GM18498 (cell line): Measurements from ENCODE around the gene OTOGL.

Experiments used
- ATAC-seq: cut with Tn5 transposase; IDR thresholded peaks from one replicate; pipeline ENCODE4 v1.9.1; 2021; ENCODE audit warnings: mild to moderate bottlenecking, moderate library complexity; ENCODE audit not compliant: unreplicated experiment

OTOGL gene

GRCh38 chr12:80325167-80325959 is 226.0 kb downstream of the OTOGL start:
- ATAC-seq = no peak

DNA sequence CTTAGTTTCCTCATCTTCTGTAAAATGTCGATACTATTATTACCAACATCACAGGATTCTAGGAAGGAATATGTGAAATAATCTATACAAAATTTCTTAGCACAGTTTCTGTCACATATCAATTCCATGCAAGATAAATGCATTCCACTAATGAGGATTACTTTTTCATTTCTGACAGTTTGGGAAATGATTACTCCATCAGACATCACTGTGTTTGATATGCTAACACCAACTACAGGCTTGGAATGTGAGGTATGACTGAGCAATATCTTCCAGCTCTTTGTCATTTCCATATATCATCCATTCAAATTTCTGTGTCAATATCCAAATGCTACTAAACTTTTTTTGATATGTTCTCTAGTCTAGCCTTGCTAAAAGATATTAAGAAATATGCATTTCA is 233.5 kb downstream of the OTOGL start:
- ATAC-seq = no peak

DNA sequence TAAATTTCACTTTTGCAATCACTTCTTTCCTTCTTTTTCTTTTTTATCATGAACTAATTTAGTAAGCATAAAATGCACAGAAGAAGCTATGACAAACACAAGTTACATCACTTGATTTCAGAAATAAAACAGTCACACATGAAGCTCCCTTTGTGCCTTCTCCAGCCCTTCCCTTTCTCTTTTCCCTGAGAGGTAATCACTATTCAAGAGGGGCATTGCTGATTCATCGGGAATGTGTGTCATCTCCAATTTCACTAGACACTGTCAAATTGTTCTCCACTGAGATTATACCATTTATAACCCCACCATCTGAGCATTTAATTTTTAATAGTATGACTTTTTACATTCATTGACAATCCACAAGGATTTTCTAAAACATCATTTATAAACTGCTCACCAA is 253.1 kb downstream of the OTOGL start:
- no peak for ATAC-seq

DNA sequence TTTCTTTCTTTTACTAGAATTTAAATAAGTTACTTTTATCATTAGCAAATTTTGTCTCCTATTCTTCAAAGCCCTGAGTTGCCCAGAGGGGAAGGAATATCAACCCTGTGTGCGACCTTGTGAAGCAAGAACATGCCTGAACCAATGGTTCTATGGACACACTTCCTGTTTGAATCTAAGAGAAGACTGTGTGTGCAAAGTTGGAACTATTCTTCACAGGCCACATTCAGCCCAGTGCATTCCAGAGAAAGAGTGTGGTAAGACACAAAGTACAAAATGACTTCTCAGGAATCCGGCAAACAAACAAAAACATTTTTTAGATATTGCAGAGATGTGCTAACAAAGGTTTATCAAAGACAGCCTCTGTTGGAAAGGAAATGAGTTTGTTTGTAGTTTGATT is 253.9 kb downstream of the OTOGL start:
- no peak for ATAC-seq

DNA sequence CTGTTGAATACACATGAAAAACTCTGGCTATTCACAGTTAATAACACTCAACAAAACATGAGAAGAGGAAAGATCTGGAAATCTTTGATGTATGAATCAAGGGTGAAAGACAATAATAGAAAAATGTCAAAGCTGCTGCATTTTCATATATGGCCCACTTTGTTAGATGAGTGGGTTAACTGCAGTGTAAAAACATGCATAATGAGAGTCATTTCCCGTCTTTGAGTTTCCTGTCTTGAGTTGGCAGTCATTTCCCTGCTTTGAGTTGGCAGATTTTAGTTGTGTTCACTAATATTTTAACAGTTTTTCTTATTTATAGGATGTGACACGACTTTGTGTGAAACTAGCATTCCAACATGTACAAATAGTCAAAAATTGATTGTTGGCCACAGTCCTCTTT is 256.8 kb downstream of the OTOGL start:
- ATAC-seq = no peak

DNA sequence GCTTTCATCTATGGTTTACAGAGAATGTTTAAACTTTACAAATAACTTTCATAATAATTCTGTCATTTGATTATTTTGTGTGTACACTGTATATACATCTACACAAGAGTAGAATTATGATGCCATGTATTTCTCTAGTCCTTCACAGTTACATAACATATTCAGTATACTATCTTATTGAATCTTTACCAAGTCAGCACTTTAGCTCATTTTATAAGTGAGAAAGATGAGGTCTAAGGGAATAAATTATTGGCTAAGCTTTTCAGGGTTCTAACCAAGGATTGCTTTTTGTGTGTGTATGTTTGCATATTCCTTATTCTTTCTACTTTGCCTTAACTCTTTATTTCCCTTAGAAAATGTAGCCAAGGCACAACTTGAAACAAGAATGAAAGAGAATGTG is 260.4 kb downstream of the OTOGL start:
- no peak for ATAC-seq

DNA sequence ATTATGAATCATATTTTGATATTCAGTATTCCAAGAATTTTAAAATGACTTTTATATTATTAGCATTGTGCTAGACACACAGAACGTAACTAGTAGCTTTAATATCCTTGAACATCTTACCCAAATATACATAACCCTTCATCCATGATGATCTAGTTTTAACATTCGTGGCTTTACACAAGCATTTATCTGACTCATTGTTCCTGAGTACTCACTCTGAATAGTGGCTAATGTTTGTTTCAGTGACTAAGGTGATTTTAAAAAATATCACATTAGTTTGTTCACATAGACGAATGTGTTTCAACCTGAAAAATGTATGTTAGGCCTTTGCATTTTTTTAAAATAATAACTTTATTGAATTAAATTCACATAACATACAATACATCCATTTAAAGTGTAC is 264.7 kb downstream of the OTOGL start:
- no peak for ATAC-seq

GRCh38 chr12:80373666-80374065 is 274.3 kb downstream of the OTOGL start:
- ATAC-seq = no peak

DNA sequence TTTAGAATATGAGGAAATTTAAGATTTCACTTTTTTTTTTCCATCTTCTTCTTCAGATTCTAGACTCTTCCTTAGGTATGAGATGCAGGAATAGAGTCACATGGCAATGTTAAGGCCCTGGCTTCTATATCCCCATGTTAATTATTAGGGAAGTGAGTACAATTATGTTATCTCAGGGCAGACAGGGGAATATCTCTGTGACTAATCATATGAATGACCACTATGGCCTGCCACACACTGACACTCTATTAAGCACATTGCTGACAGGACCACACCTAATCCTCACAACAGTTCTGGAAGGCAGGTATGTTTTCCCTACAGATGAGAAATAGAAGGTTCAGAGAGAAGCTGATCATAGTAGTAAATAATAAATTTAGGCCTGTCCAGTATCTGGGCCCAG is 275.3 kb downstream of the OTOGL start:
- no peak for ATAC-seq

GRCh38 chr12:80377140-80377794 is 277.9 kb downstream of the OTOGL start:
- no peak for ATAC-seq

DNA sequence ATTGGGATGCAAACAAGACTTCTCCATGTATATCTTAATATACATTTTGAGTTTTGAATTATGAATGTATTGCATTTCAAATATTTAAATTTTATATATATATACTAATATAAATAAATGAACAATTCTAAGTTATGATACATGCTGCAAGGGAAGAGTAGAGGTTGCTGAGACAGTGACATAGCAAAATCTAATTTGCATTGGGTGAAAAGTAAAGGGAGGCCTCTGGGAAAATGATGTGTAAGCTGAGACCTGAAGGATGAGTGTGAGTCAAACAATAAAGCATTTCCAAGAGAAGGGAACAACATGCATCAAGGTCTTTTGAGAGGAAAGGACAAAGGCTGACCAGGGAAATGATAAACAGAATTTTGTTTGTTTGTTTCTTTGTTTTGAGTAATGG is 281.8 kb downstream of the OTOGL start:
- no peak for ATAC-seq

GRCh38 chr12:80382254-80382653 is 282.9 kb downstream of the OTOGL start:
- ATAC-seq = no peak

GRCh38 chr12:80400571-80400991 is 301.2 kb downstream of the OTOGL start:
- ATAC-seq = no peak

- ATAC-seq = no peak
Observed at GRCh38 chr12:80401191-80401590, 301.9 kb downstream of the OTOGL start.

GRCh38 chr12:80404629-80405028 is 305.3 kb downstream of the OTOGL start:
- ATAC-seq = no peak

GRCh38 chr12:80406253-80406652 is 306.9 kb downstream of the OTOGL start:
- no peak for ATAC-seq

DNA sequence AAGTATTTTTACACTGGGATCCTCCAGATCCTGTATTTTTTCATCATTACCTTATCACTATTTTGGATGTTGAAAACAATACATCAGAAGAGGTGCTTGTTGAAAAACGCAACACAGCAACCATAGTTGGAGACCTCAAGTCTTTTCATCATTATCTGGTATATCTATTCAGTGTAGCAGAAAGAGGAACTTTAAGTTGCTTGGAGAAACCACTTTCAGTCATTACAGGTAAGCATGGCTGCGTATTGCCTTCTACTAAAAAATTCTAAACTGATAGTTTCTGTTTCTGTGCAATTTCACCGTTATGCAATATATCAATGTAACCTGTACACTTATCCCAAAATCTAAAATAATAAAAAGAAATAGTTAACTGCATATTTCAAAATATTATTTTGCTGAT is 312.4 kb downstream of the OTOGL start:
- ATAC-seq = peak; percentile 50

DNA sequence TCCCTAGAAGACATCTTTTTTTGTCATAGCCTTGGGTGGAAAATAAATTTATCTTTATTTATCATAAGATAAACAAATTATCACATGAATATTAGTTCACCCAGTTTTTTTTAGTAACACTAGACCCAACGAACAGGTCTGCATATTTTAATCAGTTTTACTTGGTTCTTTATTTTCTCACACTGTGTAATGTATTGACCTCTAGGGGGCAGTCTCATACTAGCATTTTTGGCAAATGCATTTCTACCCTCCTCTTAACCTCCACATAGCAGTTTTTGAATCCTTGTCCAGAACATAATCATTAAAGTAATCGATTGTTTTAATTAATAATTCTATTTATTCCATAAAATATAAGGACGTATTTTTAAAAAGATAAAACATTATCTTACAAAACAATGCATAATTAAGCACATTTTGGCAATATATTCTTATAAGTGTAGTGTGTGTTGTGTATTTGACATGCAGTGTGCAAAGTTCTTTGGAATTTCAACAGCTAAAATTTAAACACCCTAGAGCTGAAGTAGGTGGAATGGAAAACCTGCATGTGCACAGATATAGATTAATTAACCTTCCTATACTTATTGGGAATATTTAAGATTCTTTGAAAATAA is 313.1 kb downstream of the OTOGL start:
- peak; percentile 79 for ATAC-seq

DNA sequence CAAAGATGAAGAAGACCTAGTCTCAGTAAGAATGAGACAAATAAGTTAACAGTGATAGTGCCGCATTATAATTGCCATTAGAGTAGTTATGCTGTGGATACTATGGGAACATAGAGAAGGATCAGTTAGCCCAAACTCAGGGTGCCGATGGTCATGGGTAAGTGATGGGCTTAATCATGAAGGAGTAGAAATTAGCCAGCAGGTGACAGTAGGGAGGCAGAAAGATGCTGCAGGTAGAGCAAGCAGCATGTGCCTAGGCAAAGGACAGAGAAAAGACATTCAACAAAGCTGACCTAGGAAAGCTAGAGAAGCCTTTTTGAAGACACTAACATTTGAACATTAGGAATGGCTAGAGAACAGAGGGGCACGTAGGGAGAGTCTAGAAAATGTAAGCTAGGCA is 314.1 kb downstream of the OTOGL start:
- peak; percentile 45 for ATAC-seq

DNA sequence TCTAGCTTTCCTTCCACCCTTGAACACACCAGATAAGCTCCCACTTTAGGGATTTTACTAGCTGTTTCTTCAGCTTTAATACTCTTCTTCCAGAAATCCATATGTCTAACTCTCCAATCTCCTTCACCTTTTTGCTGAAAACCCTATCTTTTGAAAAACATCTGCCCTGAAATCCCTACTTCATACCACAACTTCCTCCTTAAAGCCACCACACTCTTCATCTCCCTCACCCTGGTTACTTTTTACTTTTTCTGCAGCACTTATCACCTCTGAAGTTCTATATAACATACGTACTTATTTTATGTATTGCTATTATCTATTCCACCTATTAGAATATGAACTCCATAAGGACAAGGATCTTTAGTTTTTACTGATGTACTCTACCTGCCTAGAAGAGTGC is 316.1 kb downstream of the OTOGL start:
- no peak for ATAC-seq

DNA sequence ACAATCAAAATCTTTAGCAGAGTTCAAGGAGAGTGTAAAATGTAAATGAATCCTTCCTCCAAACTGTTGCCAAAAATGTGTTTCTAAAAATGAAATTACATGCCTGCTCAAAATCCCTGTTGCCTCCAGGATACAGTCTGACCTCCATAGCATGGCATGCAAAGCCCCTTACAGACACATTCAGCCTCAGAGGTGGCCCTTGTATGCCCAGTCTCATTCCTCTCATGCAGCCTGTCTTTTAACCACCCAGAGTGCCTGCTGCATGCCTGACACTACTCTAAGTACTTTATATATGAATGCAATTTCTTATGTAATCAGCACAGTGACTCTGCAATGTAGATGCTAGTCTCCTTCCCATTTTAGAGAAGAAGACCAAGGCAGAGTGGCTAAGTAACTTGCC is 320.3 kb downstream of the OTOGL start:
- no peak for ATAC-seq

- ATAC-seq = no peak
Observed at GRCh38 chr12:80420075-80420474, 320.7 kb downstream of the OTOGL start.
